HepG2 (cell line): Measurements from ENCODE around the gene MYO5A. TPM values are rescaled to one million over a fixed set of nuclear protein-coding genes. Genes with fewer than 3 reads are reported as not detected.

Experiments used
- ATF7 ChIP-seq, 2 experiments: fragments of 450-650 bp in 1 of 2; sonication (generic) in 1 of 2; formaldehyde crosslinking in 1 of 2; IDR thresholded peaks; 2 replicates each; pipeline versions ENCODE4 v1.4.0 to v1.6.1; 2016 to 2020; ENCODE audit warnings: antibody characterized with exemption in 1 of 2, mild to moderate bottlenecking in 1 of 2, missing genetic modification reagents in 1 of 2
- CEBPG ChIP-seq: IDR thresholded peaks from 2 replicates; pipeline ENCODE4 v1.6.1; 2016
- CENPX ChIP-seq: sonication (generic); formaldehyde crosslinking; IDR thresholded peaks from 2 replicates; pipeline ENCODE4 v1.9.0; 2021; ENCODE audit warnings: mild to moderate bottlenecking, missing genetic modification reagents, moderate library complexity
- FOSL2 ChIP-seq: sonication (generic); formaldehyde crosslinking; IDR thresholded peaks from 2 replicates; pipeline ENCODE4 v1.4.0; 2020; ENCODE audit warnings: missing genetic modification reagents
- HDAC1 ChIP-seq: sonication (generic); formaldehyde crosslinking; IDR thresholded peaks from 2 replicates; pipeline ENCODE4 v1.5.1; 2020; ENCODE audit warnings: mild to moderate bottlenecking, missing genetic modification reagents
- KDM6A ChIP-seq: IDR thresholded peaks from 2 replicates; pipeline ENCODE4 v1.6.1; 2016; ENCODE audit warnings: low read depth
- MED13 ChIP-seq: sonication (generic); formaldehyde crosslinking; IDR thresholded peaks from 2 replicates; pipeline ENCODE4 v1.5.0; 2020; ENCODE audit warnings: missing genetic modification reagents
- NCOR1 ChIP-seq: fragments of 200-600 bp; sonication (generic); IDR thresholded peaks from 2 replicates; pipeline ENCODE4 v1.7.0; 2017; ENCODE audit warnings: antibody characterized with exemption, low read length, borderline replicate concordance
- PCBP1 ChIP-seq: fragments of 200-400 bp; formaldehyde crosslinking; IDR thresholded peaks from 2 replicates; pipeline ENCODE4 v1.6.1; 2017; ENCODE audit warnings: mild to moderate bottlenecking, low read depth, low read length, borderline replicate concordance
- PHF21A ChIP-seq: sonication (generic); formaldehyde crosslinking; IDR thresholded peaks from 2 replicates; pipeline ENCODE4 v1.5.0; 2020; ENCODE audit warnings: mild to moderate bottlenecking, missing genetic modification reagents
- PPARG ChIP-seq: conservative IDR thresholded peaks from 2 replicates; pipeline ENCODE4 v1.6.1; 2016; ENCODE audit warnings: missing biosample characterization, missing genetic modification reagents
- SMYD3 ChIP-seq: sonication (generic); formaldehyde crosslinking; IDR thresholded peaks from 2 replicates; pipeline ENCODE4 v1.8.1; 2023; ENCODE audit warnings: mild to moderate bottlenecking, missing genetic modification reagents
- SP140L ChIP-seq: sonication (generic); formaldehyde crosslinking; IDR thresholded peaks from 2 replicates; pipeline ENCODE4 v1.4.0; 2020; ENCODE audit warnings: missing genetic modification reagents, borderline replicate concordance
- YEATS4 ChIP-seq: sonication (generic); formaldehyde crosslinking; IDR thresholded peaks from 2 replicates; pipeline ENCODE4 v1.4.0; 2020; ENCODE audit warnings: missing genetic modification reagents, borderline replicate concordance
- ZFP90 ChIP-seq: sonication (generic); formaldehyde crosslinking; IDR thresholded peaks from 2 replicates; pipeline ENCODE4 v1.8.0; 2022; ENCODE audit warnings: missing genetic modification reagents, mild to moderate bottlenecking, inconsistent platforms, borderline replicate concordance
- ZNF101 ChIP-seq: sonication (generic); formaldehyde crosslinking; IDR thresholded peaks from 2 replicates; pipeline ENCODE4 v1.4.0; 2020; ENCODE audit warnings: mild to moderate bottlenecking, low read depth, missing genetic modification reagents, borderline replicate concordance
- ZNF253 ChIP-seq: sonication (generic); formaldehyde crosslinking; IDR thresholded peaks from 2 replicates; pipeline ENCODE4 v1.8.0; 2022; ENCODE audit warnings: mild to moderate bottlenecking, missing genetic modification reagents, borderline replicate concordance
- ZNF7 ChIP-seq: IDR thresholded peaks from 2 replicates; pipeline ENCODE4 v1.6.1; 2016; ENCODE audit warnings: missing biosample characterization, missing genetic modification reagents
- ZNF773 ChIP-seq: sonication (generic); formaldehyde crosslinking; IDR thresholded peaks from 2 replicates; pipeline ENCODE4 v1.4.0; 2020; ENCODE audit warnings: missing genetic modification reagents, borderline replicate concordance
- polyA plus RNA-seq, 8 experiments: library from polyadenylated mRNA; depleted of rRNA in 3 of 8; stranded (reverse) in 7 of 8; unstranded in 1 of 8; fragments of >200 nt; fragmentation: Illumina TruSeq in 4 of 8; extraction: Trizol in 4 of 8; gene quantifications; 2 replicates each; pipeline versions ENCODE4 v1.2.1 to v1.2.3, GENCODE V29; 2011 to 2016; ENCODE audit warnings: low read depth in 4 of 8, missing spikeins in 1 of 8, mixed read lengths in 1 of 8; ENCODE audit not compliant: insufficient read depth in 1 of 8
- total RNA-seq, 5 experiments: library from RNA; depleted of rRNA; stranded (reverse); fragments of >200 nt; fragmentation: Illumina TruSeq; extraction: Trizol; gene quantifications; 2 replicates each; pipeline ENCODE4 v1.2.3, GENCODE V29; 2016; ENCODE audit warnings: low read depth in 1 of 5
- TF ChIP-seq, protein P1 (sequence below), 2 experiments: sonication (generic) in 1 of 2; formaldehyde crosslinking in 1 of 2; IDR thresholded peaks; 2 replicates each; pipeline versions ENCODE4 v1.5.1 to v1.6.1; 2011 to 2020; ENCODE audit warnings: borderline replicate concordance in 1 of 2, low read depth in 1 of 2, low read length in 1 of 2, mild to moderate bottlenecking in 1 of 2, missing genetic modification reagents in 1 of 2, moderate library complexity in 1 of 2
- TF ChIP-seq, protein P2 (sequence below): IDR thresholded peaks from 2 replicates; pipeline ENCODE4 v1.6.1; 2012; ENCODE audit warnings: low read length, improper control_type of control experiment
- TF ChIP-seq, protein P3 (sequence below): sonication (generic); formaldehyde crosslinking; IDR thresholded peaks from 2 replicates; pipeline ENCODE4 v1.4.0; 2020; ENCODE audit warnings: missing genetic modification reagents

MYO5A gene
- total and polyA plus RNA-seq, 2 of the 13 experiments (the other 11 are each of a cell fraction or from before 2014, with no cell fraction given): 2.8 to 4.8 TPM

DNA sequence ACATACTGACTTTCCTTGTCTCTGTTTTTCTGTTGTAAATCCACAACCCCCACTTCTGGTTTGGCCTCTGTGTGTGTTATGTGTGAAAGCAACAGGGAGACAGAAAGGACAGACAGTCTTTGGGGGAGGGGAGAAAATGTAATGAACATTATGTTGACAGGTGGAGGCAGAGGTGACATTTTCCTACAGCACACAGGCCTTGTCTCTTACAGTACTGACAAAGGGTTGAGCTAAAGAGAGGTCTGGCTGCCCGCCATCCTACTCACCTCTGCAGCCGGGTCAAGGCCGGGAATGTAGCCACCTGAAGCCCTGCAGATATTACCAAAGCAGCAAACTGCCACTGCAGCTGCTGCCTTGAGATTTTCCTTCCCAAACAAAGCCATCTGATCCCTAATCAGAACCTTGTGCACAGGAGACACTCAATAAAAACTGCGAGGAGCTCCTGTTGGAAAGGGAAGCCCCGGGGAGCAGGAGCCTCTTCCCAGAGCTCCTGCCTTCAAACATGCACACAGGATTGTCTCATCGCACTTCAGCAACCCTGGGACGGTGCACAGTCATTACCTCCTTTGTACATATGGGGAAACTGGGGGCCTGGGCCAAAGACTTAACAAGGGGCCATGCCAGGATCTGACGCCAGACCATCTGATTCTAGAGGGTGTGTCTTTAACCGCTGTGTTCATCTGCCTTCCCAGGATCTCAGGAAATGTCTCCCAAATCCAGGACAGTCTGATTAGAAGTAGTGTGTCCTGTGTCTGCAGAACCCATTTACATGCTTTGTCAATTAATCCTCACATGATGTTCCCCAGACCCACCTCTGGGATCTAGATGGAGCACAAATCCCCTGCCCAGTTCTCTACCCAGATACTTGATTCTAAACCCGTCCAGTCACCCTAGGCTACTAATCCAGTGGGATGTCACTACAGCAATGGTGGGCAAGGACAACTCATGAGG is 247.3 kb downstream of the MYO5A start (continued):
- TF ChIP-seq PCBP1 (no peak), SP140L (no peak), MED13 (0 out of 2 replicates have a peak, but pooled peaks have one; percentile 26), SMYD3 (CRISPR knock-in tag) (no peak), NCOR1 (peak; percentile 37; the same call in 1 of the 2 replicates), CENPX (CRISPR knock-in tag) (no peak), FOSL2 (CRISPR knock-in tag) (peak; percentile 36; the same call in 1 of the 2 replicates), PHF21A (peak; percentile 75), ZNF253 (CRISPR knock-in tag) (no peak), CEBPG (CRISPR knock-in tag) (peak; percentile 54; the same call in 1 of the 2 replicates), ZNF101 (no peak), ZNF7 (CRISPR knock-in tag) (peak; percentile 76), PPARG (CRISPR knock-in tag) (peak; percentile 57), KDM6A (CRISPR knock-in tag) (0 out of 2 replicates have a peak, but pooled peaks have one; percentile 36), ZFP90 (CRISPR knock-in tag) (no peak), ATF7 (IDR thresholded peaks at IDR 0.05) (no peak), ATF7 (CRISPR knock-in tag; IDR thresholded peaks at IDR 0.05) (no peak), ZNF773 (no peak), YEATS4 (CRISPR knock-in tag) (0 out of 2 replicates have a peak, but pooled peaks have one; percentile 45), HDAC1 (CRISPR knock-in tag) (peak; percentile 73; the same call in 1 of the 2 replicates)
- TF ChIP-seq, protein P1, sequence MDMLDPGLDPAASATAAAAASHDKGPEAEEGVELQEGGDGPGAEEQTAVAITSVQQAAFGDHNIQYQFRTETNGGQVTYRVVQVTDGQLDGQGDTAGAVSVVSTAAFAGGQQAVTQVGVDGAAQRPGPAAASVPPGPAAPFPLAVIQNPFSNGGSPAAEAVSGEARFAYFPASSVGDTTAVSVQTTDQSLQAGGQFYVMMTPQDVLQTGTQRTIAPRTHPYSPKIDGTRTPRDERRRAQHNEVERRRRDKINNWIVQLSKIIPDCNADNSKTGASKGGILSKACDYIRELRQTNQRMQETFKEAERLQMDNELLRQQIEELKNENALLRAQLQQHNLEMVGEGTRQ (IDR thresholded peaks at IDR 0.05; ENCODE audit: low read depth, low read length): no peak
- TF ChIP-seq, protein P1 (CRISPR knock-in tag; IDR thresholded peaks at IDR 0.05; ENCODE audit: borderline replicate concordance): no peak
- TF ChIP-seq, protein P2, sequence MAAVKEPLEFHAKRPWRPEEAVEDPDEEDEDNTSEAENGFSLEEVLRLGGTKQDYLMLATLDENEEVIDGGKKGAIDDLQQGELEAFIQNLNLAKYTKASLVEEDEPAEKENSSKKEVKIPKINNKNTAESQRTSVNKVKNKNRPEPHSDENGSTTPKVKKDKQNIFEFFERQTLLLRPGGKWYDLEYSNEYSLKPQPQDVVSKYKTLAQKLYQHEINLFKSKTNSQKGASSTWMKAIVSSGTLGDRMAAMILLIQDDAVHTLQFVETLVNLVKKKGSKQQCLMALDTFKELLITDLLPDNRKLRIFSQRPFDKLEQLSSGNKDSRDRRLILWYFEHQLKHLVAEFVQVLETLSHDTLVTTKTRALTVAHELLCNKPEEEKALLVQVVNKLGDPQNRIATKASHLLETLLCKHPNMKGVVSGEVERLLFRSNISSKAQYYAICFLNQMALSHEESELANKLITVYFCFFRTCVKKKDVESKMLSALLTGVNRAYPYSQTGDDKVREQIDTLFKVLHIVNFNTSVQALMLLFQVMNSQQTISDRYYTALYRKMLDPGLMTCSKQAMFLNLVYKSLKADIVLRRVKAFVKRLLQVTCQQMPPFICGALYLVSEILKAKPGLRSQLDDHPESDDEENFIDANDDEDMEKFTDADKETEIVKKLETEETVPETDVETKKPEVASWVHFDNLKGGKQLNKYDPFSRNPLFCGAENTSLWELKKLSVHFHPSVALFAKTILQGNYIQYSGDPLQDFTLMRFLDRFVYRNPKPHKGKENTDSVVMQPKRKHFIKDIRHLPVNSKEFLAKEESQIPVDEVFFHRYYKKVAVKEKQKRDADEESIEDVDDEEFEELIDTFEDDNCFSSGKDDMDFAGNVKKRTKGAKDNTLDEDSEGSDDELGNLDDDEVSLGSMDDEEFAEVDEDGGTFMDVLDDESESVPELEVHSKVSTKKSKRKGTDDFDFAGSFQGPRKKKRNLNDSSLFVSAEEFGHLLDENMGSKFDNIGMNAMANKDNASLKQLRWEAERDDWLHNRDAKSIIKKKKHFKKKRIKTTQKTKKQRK: no peak
- TF ChIP-seq, protein P3, sequence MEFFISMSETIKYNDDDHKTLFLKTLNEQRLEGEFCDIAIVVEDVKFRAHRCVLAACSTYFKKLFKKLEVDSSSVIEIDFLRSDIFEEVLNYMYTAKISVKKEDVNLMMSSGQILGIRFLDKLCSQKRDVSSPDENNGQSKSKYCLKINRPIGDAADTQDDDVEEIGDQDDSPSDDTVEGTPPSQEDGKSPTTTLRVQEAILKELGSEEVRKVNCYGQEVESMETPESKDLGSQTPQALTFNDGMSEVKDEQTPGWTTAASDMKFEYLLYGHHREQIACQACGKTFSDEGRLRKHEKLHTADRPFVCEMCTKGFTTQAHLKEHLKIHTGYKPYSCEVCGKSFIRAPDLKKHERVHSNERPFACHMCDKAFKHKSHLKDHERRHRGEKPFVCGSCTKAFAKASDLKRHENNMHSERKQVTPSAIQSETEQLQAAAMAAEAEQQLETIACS: no peak
